ENCODE results near the gene KYAT1. TPM values are rescaled to one million over a fixed set of nuclear protein-coding genes. Genes with fewer than 3 reads are reported as not detected.

Gene KYAT1
- polyA plus RNA-seq, 1 donor (not counting 4 experiments of a cell fraction or from before 2014, with no cell fraction given): 10.9 TPM

DNA sequence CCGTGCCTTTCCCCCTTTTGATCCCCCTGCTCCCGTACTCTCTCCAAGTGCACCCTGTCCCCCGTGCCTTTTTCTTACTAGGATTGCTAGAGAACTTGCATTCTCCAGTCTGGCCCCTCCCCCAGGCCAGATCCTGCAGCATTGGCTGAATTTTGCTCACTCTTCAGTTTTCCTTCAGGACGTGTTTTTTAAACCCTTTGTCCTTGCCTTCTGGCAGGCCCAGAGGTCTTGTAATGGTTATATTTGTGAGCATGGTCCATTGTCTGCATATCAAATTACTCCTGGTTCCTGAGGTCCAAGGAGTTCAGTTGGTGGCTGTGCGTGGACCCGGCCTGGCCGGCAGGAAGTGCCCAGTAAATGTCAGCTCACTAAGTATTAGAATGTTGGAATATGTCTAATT lies 94.1 kb downstream of the KYAT1 start:
- H3K27me3 ChIP-seq (ENCODE audit: control insufficient read depth, extremely low read depth, insufficient read depth, low read length): no peaks in the 10 kb centered on the region
- no peak for FAIRE-seq
- H3K4me1 ChIP-seq (ENCODE audit: control insufficient read depth, extremely low read depth, insufficient read depth, low read length): peaks cover 10% of the 10 kb centered on the region
- H3K4me3 ChIP-seq (ENCODE audit: control insufficient read depth in 2 of 3, extremely low read depth in 1 of 3, insufficient read depth in 2 of 3, low read depth in 1 of 3, low read length in 3 of 3): peak overlapping the region; percentile 78 to 98 (median 94)
- no peak for DNase-seq (ENCODE audit: low read depth, low spot score)
- no peaks in the 10 kb centered on the region for H3K9me1 ChIP-seq (ENCODE audit: control insufficient read depth, extremely low read depth, insufficient read depth, low read length)
- H3K27ac ChIP-seq (ENCODE audit: control insufficient read depth, insufficient read depth, low read length): peak overlapping the region; percentile 61
- no peaks in the 10 kb centered on the region for H3K9me3 ChIP-seq (ENCODE audit: control insufficient read depth, low read depth, low read length)
- peaks cover 6% of the 10 kb centered on the region in 2 experiments for H3K36me3 ChIP-seq (ENCODE audit: control insufficient read depth in 2 of 2, extremely low read depth in 1 of 2, insufficient read depth in 2 of 2, low read length in 2 of 2)
- H2AFZ ChIP-seq (ENCODE audit: control insufficient read depth, low read length): peak overlapping the region; percentile 46
- H3K9ac ChIP-seq (ENCODE audit: control insufficient read depth, extremely low read depth, insufficient read depth, low read length): peak overlapping the region; percentile 85
- H4K20me1 ChIP-seq (ENCODE audit: control insufficient read depth, extremely low read depth, insufficient read depth, low read length): no peaks in the 10 kb centered on the region
- TF ChIP-seq, protein P1, sequence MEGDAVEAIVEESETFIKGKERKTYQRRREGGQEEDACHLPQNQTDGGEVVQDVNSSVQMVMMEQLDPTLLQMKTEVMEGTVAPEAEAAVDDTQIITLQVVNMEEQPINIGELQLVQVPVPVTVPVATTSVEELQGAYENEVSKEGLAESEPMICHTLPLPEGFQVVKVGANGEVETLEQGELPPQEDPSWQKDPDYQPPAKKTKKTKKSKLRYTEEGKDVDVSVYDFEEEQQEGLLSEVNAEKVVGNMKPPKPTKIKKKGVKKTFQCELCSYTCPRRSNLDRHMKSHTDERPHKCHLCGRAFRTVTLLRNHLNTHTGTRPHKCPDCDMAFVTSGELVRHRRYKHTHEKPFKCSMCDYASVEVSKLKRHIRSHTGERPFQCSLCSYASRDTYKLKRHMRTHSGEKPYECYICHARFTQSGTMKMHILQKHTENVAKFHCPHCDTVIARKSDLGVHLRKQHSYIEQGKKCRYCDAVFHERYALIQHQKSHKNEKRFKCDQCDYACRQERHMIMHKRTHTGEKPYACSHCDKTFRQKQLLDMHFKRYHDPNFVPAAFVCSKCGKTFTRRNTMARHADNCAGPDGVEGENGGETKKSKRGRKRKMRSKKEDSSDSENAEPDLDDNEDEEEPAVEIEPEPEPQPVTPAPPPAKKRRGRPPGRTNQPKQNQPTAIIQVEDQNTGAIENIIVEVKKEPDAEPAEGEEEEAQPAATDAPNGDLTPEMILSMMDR (optimal IDR thresholded peaks at IDR 0.05 in 1 of 3, IDR thresholded peaks at IDR 0.05 in 1 of 3, conservative IDR thresholded peaks at IDR 0.05 in 1 of 3; ENCODE audit: extremely low read depth in 1 of 3, insufficient read depth in 2 of 3, low read length in 3 of 3): no peak
- dilution Hi-C loops (cut with MboI; ENCODE audit: extremely low pct_ligation_motif_present, low sequenced_read_pairs): no loop called here
- H3K79me2 ChIP-seq (ENCODE audit: control insufficient read depth, insufficient read depth, low read length): peaks cover 10% of the 10 kb centered on the region
- H3K4me2 ChIP-seq (ENCODE audit: control insufficient read depth, extremely low read depth, insufficient read depth, low read depth, low read length): peak overlapping the region; percentile 92

DNA sequence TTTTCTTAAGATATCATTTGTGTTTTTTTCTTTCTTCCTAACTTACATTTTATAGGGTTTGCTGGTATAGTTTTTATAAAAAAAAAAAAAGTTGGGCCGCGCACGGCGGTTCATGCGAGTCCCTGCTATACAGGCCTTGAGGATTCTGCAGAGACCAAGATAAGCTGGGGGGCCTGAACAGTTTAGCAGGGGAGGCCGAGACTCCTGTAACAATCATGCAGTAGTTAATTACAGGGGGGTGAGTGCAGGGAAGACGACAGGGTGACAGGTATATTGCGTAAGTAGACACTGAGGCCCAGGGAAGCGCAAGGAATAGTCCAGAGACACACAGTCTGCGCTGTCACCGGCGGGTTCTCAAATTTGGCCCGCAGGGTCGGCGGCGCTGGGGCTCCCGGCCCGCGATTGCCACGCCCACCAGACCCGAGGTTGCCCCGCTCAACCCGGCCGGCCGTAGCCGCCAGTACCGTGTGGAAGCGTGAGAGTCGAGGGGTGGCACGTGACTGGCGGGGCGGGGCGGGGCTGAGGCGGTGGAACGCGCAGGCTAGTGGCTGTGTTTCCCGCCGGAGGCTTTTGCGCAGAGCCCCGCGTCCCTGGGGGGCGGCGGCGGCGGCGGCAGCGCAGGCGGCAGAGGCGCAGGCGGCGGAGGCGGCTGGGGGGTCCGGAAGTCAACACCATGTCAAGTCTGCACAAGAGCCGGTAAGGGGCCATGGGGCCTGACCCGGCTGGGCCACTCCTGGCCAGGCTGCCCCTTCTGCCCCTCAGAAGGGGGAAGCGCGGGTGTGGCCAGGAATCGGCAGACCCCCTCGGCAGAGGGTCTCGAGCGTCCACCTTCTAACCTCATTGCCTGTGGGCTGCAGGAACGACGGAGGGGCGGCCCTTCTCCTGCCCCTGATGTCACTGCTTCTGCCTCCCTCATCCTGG lies 94.8 kb downstream of the KYAT1 start, which contains the start of gene TBC1D13:
TSS of gene TBC1D13 (plus strand) at position 573 of the 921 bp plus-strand sequence. CDS start at position 674, 101 bp downstream.
- Histone ChIP-seq H4K20me1 (ENCODE audit: control insufficient read depth, extremely low read depth, insufficient read depth, low read length) (no peaks in the 10 kb centered on the region), H3K9me3 (ENCODE audit: control insufficient read depth, low read depth, low read length) (no peaks in the 10 kb centered on the region)
- dilution Hi-C loops (cut with MboI; ENCODE audit: extremely low pct_ligation_motif_present, low sequenced_read_pairs): no loop called here

More for the DNA sequence above, 94.8 kb downstream of the KYAT1 start, which contains the start of gene TBC1D13:
- H2AFZ ChIP-seq (ENCODE audit: control insufficient read depth, low read length): peak within 1 kb of the TSS; percentile 92
- TF ChIP-seq EZH2 (IDR thresholded peaks at IDR 0.05; ENCODE audit: low read length): no peak
- TF ChIP-seq, protein P1 (optimal IDR thresholded peaks at IDR 0.05 in 1 of 3, IDR thresholded peaks at IDR 0.05 in 1 of 3, conservative IDR thresholded peaks at IDR 0.05 in 1 of 3; ENCODE audit: extremely low read depth in 1 of 3, insufficient read depth in 2 of 3, low read length in 3 of 3): no peak
- no peak for FAIRE-seq
- H3K27ac ChIP-seq (ENCODE audit: control insufficient read depth, insufficient read depth, low read length): peak within 1 kb of the TSS; percentile 61
- no peaks in the 10 kb centered on the region for H3K9me1 ChIP-seq (ENCODE audit: control insufficient read depth, extremely low read depth, insufficient read depth, low read length)
- no peak for DNase-seq (ENCODE audit: low read depth, low spot score)
- H3K36me3 ChIP-seq (ENCODE audit: control insufficient read depth in 2 of 2, extremely low read depth in 1 of 2, insufficient read depth in 2 of 2, low read length in 2 of 2): peaks cover 6% of the 10 kb centered on the region in 2 experiments
- H3K27me3 ChIP-seq (ENCODE audit: control insufficient read depth, extremely low read depth, insufficient read depth, low read length): no peaks in the 10 kb centered on the region
- H3K4me3 ChIP-seq (ENCODE audit: control insufficient read depth in 2 of 3, extremely low read depth in 1 of 3, insufficient read depth in 2 of 3, low read depth in 1 of 3, low read length in 3 of 3): peak within 1 kb of the TSS; percentile 78 to 98 (median 94)
- peak within 1 kb of the TSS; percentile 92 for H3K4me2 ChIP-seq (ENCODE audit: control insufficient read depth, extremely low read depth, insufficient read depth, low read depth, low read length)
- H3K9ac ChIP-seq (ENCODE audit: control insufficient read depth, extremely low read depth, insufficient read depth, low read length): peak within 1 kb of the TSS; percentile 85
- H3K4me1 ChIP-seq (ENCODE audit: control insufficient read depth, extremely low read depth, insufficient read depth, low read length): peaks cover 10% of the 10 kb centered on the region
- peaks cover 10% of the 10 kb centered on the region for H3K79me2 ChIP-seq (ENCODE audit: control insufficient read depth, insufficient read depth, low read length)

All from keratinocyte (primary cell).